MCF 10A (cell line): Measurements from ENCODE around the gene SMYD2. TPM values are rescaled to one million over a fixed set of nuclear protein-coding genes. Genes with fewer than 3 reads are reported as not detected.

Source experiments
- BruUV-seq: library from RNA; stranded (reverse); fragments of 400-500 nt; replicated peaks from 2 replicates; lab custom pipeline; 2021; lab: Mats Ljungman, UMichigan
- CTCF ChIA-PET: fragments of 300-600 bp; sonication (Branson Sonifier 250); formaldehyde crosslinking; extraction: SDS; loops from one replicate; lab custom pipeline; 2021; ENCODE audit warnings: antibody characterized with exemption, inconsistent platforms; lab: Yijun Ruan, JAX
- POLR2A ChIA-PET: fragments of 300-600, 350-650 bp; sonication (Branson Sonifier 250); formaldehyde crosslinking; extraction: SDS; loops from one replicate; lab custom pipeline; 2020; ENCODE audit warnings: antibody characterized with exemption, inconsistent platforms; lab: Yijun Ruan, JAX
- DNase-seq: peaks from one replicate; pipeline ENCODE4 v3.0.0-alpha.2; 2018; ENCODE audit not compliant: unreplicated experiment
- H3K27ac Mint-ChIP-seq: one replicate; pipeline ENCODE4 v1.8.0; 2022; ENCODE audit warnings: mild to moderate bottlenecking, low read depth, mixed read lengths; ENCODE audit not compliant: unreplicated experiment
- H3K27me3 Mint-ChIP-seq: one replicate; pipeline ENCODE4 v1.8.0; 2022; ENCODE audit warnings: mixed read lengths; ENCODE audit not compliant: insufficient read depth, unreplicated experiment
- H3K36me3 Mint-ChIP-seq: one replicate; pipeline ENCODE4 v1.8.0; 2022; ENCODE audit warnings: mild to moderate bottlenecking, moderate library complexity, mixed read lengths; ENCODE audit not compliant: insufficient read depth, unreplicated experiment
- H3K4me1 Mint-ChIP-seq: one replicate; pipeline ENCODE4 v1.8.0; 2022; ENCODE audit warnings: mixed read lengths; ENCODE audit not compliant: insufficient read depth, unreplicated experiment
- H3K4me3 Mint-ChIP-seq: one replicate; pipeline ENCODE4 v1.8.0; 2022; ENCODE audit warnings: mild to moderate bottlenecking, moderate library complexity, mixed read lengths; ENCODE audit not compliant: unreplicated experiment
- H3K9me3 Mint-ChIP-seq: one replicate; pipeline ENCODE4 v1.8.0; 2022; ENCODE audit warnings: mixed read lengths; ENCODE audit not compliant: unreplicated experiment
- intact Hi-C: fragments of 100-400 bp; cut with micrococcal nuclease; formaldehyde crosslinking; loops from 2 replicates; pipeline ENCODE4 v1.14.1; 2022
- total RNA-seq: library from RNA; stranded (reverse); gene quantifications from 2 replicates; pipeline ENCODE4 v1.2.3, GENCODE V29; 2022
- TF ChIP-seq, protein P1 (sequence below): fragments of 200-600 bp; IDR thresholded peaks from one replicate; pipeline ENCODE4 v1.8.0; 2022; ENCODE audit warnings: antibody characterized with exemption, mild to moderate bottlenecking; ENCODE audit not compliant: unreplicated experiment

Gene SMYD2
- total RNA-seq, 1 experiment from 2014 or later, result 75.1 TPM

DNA sequence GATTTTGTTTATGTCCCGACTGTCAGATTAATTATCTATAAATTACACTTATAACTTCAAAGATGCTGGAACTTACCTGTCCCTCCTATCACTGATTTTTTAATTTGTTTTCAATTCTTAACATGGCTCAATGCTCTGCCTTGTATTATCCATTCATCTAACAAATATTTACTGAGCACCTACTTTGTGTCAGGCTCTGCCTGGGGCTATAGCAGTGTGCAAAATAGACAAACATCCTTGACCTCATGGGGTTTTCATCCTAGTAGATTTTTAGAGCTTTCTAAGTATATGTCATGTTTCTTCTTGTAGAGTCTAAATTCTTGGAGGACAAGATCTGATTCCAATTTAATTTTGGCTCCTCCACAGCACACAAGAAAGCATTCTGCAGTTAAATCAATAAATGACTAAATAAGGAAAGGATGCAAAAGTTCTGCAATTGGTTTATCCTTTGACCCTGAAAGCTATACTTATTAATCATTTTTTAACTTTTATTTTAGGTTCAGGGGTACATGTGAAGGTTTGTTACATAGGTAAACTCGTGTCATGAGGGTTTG, 10.8 kb upstream of the SMYD2 start:
- DNase-seq, result no peak
- H3K27ac Mint-ChIP-seq, result no peak overlapping the region
- H3K36me3 Mint-ChIP-seq, result no peaks in the 10 kb centered on the region
- intact Hi-C loops, result no loop called here
- peaks cover 67% of the 10 kb centered on the region for H3K27me3 Mint-ChIP-seq
- no peaks in the 10 kb centered on the region for H3K9me3 Mint-ChIP-seq
- ChIA-PET CTCF (interaction anchor here (0.6 to 5.3 kb wide), 12 partner anchors 9 to 379 kb away, joined by 3 to 130 read pairs (median 4); no protein-coding TSS in a partner anchor), POLR2A (interaction anchor here (0.7 to 2.0 kb wide), 4 partner anchors 8 to 1068 kb away, joined by 3 to 7 read pairs (median 4); partner anchors contain the start of gene SMYD2)
- TF ChIP-seq, protein P1, sequence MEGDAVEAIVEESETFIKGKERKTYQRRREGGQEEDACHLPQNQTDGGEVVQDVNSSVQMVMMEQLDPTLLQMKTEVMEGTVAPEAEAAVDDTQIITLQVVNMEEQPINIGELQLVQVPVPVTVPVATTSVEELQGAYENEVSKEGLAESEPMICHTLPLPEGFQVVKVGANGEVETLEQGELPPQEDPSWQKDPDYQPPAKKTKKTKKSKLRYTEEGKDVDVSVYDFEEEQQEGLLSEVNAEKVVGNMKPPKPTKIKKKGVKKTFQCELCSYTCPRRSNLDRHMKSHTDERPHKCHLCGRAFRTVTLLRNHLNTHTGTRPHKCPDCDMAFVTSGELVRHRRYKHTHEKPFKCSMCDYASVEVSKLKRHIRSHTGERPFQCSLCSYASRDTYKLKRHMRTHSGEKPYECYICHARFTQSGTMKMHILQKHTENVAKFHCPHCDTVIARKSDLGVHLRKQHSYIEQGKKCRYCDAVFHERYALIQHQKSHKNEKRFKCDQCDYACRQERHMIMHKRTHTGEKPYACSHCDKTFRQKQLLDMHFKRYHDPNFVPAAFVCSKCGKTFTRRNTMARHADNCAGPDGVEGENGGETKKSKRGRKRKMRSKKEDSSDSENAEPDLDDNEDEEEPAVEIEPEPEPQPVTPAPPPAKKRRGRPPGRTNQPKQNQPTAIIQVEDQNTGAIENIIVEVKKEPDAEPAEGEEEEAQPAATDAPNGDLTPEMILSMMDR, result no peak
- H3K4me1 Mint-ChIP-seq, result no peaks in the 10 kb centered on the region
- no TSS peak for BruUV-seq
- no peak overlapping the region for H3K4me3 Mint-ChIP-seq

DNA sequence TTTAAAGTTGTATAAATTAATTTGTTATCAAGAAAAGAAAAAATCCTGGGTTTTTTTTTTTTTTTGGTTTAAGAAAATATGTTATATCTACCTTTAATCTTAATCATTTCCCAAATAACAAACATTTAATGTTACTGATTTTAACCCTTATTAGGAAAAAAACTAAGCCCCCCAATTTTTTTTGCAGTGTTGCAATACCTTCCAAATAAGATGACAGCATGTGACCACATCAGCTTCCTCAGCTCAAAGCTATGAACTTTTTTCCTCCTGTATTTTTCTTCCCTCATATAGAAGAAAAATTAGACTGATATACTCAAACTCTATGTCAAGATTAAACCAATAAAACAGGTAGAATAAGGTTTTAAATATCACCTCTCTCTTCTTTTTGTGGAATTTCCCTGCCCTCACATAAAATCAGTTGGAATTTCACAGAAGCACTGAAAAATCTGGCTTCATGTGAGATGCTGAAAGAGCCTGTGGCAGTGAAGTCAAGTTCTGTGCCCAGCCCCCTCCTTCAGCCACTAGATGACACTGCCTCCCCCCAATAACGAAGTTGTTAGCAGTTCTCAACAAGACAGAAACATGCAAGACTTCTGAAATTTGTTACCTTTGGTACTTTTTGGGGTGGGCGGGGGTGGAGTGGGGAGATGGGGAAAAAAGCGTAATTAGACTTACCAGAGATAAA, 9.6 kb upstream of the SMYD2 start:
- no peak for DNase-seq
- H3K27me3 Mint-ChIP-seq, result peaks cover 58% of the 10 kb centered on the region
- BruUV-seq, result no TSS peak
- intact Hi-C loops, result no loop called here
- no peak overlapping the region for H3K27ac Mint-ChIP-seq
- H3K4me1 Mint-ChIP-seq, result no peaks in the 10 kb centered on the region
- no peaks in the 10 kb centered on the region for H3K36me3 Mint-ChIP-seq
- CTCF ChIA-PET, result interaction anchor here (0.6 to 5.3 kb wide), 14 partner anchors 10 to 1947 kb away, joined by 3 to 130 read pairs (median 4); no protein-coding TSS in a partner anchor
- H3K9me3 Mint-ChIP-seq, result no peaks in the 10 kb centered on the region
- POLR2A ChIA-PET, result interaction anchor here (0.6 to 2.0 kb wide), 5 partner anchors 9 to 303 kb away, joined by 3 to 7 read pairs (median 4); partner anchors contain the start of gene SMYD2
- no peak overlapping the region for H3K4me3 Mint-ChIP-seq
- TF ChIP-seq, protein P1, result no peak

DNA sequence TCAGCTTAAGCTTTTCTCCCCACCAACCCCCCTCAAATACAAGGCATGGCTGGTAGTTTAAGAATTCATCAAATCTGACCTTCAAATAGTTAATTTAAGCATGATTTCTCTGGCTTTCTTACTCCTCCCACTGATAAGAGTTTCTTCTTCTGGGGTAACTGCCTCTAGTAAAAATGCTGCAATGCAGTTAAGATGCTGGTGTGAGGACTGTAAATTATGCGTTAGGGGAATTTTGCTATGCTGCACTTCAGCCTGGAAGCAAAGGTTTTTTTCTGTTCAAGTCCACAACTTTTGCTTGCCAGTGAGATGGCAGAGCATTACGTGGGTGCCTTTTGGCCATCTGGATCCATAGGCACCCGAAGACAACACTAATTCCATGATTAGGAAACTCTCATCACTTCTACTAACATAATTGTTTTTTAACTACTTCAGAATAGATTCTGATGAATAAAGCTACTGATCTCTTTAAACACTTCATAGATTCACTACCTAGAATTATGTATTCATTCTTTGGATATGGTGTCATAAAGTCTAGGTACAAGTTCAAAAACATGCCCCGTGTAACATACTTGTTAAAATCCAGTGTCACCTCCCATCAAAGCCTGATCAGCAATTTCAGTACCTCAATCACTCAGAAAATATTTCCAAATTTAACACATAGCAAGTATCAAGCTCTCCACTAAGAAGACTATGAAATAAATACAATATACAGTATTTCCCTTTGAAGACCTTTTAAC, 8.8 kb upstream of the SMYD2 start:
- POLR2A ChIA-PET, result interaction anchor here (0.6 to 1.2 kb wide), 6 partner anchors 15 to 200 kb away, joined by 3 to 5 read pairs (median 3); no protein-coding TSS in a partner anchor
- Mint-ChIP-seq H3K9me3 (no peaks in the 10 kb centered on the region), H3K27ac (no peak overlapping the region), H3K4me1 (no peaks in the 10 kb centered on the region), H3K36me3 (no peaks in the 10 kb centered on the region), H3K4me3 (no peak overlapping the region), H3K27me3 (peaks cover 56% of the 10 kb centered on the region)
- no peak for DNase-seq
- TF ChIP-seq, protein P1, result no peak
- BruUV-seq, result no TSS peak
- CTCF ChIA-PET, result interaction anchor here (0.6 to 5.3 kb wide), 12 partner anchors 11 to 953 kb away, joined by 3 to 130 read pairs (median 3); no protein-coding TSS in a partner anchor
- intact Hi-C loops, result no loop called here
